ENCODE measurements around the gene TMEM54.

GRCh38 chr1:32934535-32934934 is 33.3 kb upstream of the TMEM54 start:
- TF ChIP-seq CTCF (IDR thresholded peaks at IDR 0.05; ENCODE audit: insufficient read depth, low read depth, low read length) (no peak), EZH2 (IDR thresholded peaks at IDR 0.05; ENCODE audit: insufficient read depth, low read length) (no peak)
